HG03354 (cell line): ENCODE data around the gene DNASE1L1.

Experiments used
- ATAC-seq: cut with Tn5 transposase; IDR thresholded peaks from one replicate; pipeline ENCODE4 v1.9.1; 2021; ENCODE audit warnings: mild to moderate bottlenecking; ENCODE audit not compliant: unreplicated experiment, poor library complexity, severe bottlenecking

The DNASE1L1 gene

GRCh38 chrX:154409222-154409871 is at the start of gene DNASE1L1:
Gene DNASE1L1 (minus strand): TSS chrX:154409254. CDS start chrX:154405568, 3,686 bp downstream.
- ATAC-seq: no peak

- peak; percentile 61 for ATAC-seq
Observed at GRCh38 chrX:154458116-154458953, 49.3 kb upstream of the DNASE1L1 start, which contains the start of gene PLXNA3. Gene PLXNA3 (plus strand): TSS chrX:154458281. CDS start chrX:154460184, 1,903 bp downstream.

GRCh38 chrX:154457491-154458115 is 48.5 kb upstream of the DNASE1L1 start:
- ATAC-seq: peak; percentile 38

- no peak for ATAC-seq
Observed at GRCh38 chrX:154452823-154453222, 43.8 kb upstream of the DNASE1L1 start.

GRCh38 chrX:154450312-154450711 is 41.3 kb upstream of the DNASE1L1 start:
- ATAC-seq: no peak

GRCh38 chrX:154449618-154450017 is 40.6 kb upstream of the DNASE1L1 start:
- ATAC-seq: no peak

- no peak for ATAC-seq
Observed at GRCh38 chrX:154448484-154448883, 39.4 kb upstream of the DNASE1L1 start.

- ATAC-seq: no peak
Observed at GRCh38 chrX:154446430-154446829, 37.4 kb upstream of the DNASE1L1 start.

- no peak for ATAC-seq
Observed at GRCh38 chrX:154445776-154446175, 36.7 kb upstream of the DNASE1L1 start.

- ATAC-seq: no peak
Observed at GRCh38 chrX:154444755-154445246, 35.7 kb upstream of the DNASE1L1 start.

GRCh38 chrX:154443992-154444754 is 35.1 kb upstream of the DNASE1L1 start, which contains the start of gene FAM50A:
Gene FAM50A (plus strand): TSS chrX:154444141. CDS start chrX:154444236, 95 bp downstream.
- ATAC-seq: peak; percentile 74

GRCh38 chrX:154443479-154443910 is 34.4 kb upstream of the DNASE1L1 start:
- peak; percentile 5 for ATAC-seq

- ATAC-seq: no peak
Observed at GRCh38 chrX:154441984-154442707, 33.1 kb upstream of the DNASE1L1 start.

GRCh38 chrX:154441564-154441963 is 32.5 kb upstream of the DNASE1L1 start:
- no peak for ATAC-seq

GRCh38 chrX:154440623-154441357 is 31.7 kb upstream of the DNASE1L1 start:
- ATAC-seq: no peak

- no peak for ATAC-seq
Observed at GRCh38 chrX:154439841-154440240, 30.8 kb upstream of the DNASE1L1 start.

- ATAC-seq: no peak
Observed at GRCh38 chrX:154437971-154438893, 29.2 kb upstream of the DNASE1L1 start.
